Fibroblast of skin of back (primary cell): Measurements from ENCODE around the gene NEUROD2.

Experiments
- DNase-seq: peaks from one replicate; pipeline ENCODE4 v3.0.0-alpha.2; 2013

NEUROD2 gene

DNA sequence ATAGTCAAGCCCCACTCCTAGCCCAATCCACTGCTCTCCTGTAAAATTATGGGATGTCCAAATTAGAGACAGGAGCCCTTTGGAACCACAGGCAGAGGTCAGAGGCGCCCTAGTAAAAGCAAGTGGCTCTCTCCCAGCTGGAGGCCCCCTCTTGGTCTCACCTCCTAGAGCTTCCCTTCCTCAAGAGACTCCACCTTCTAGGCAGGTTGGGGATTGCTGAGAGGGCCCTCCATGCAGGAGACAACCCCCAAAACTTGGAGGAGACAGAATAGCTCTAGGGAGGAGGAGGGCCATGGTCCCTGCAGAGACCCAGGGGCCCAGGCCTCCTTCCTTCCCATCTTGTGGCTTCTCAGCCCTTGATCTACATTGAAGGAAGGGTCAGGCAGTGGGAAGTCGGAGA, 29.4 kb downstream of the NEUROD2 start:
- no peak for DNase-seq

DNA sequence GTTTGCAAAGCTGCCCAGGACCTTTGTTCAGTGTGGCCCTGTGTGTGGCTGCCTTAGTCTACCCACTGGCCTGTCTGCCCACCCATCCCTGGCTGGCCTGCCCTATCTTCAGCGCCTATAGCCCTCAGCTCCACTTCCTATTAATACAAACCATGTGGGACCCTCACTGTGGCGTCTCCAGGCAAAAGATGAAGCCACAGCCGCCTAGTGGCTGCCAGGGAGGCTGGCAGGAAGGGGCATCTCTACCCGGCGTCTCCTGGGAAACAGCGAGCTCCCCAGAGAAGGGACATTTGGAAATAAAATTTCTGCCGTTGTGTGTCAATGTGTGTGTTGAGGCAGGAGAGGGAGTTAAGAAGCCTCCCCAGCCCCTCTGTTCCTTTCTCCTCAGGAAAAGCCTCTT, 31.5 kb downstream of the NEUROD2 start:
- peak; percentile 34 for DNase-seq

DNA sequence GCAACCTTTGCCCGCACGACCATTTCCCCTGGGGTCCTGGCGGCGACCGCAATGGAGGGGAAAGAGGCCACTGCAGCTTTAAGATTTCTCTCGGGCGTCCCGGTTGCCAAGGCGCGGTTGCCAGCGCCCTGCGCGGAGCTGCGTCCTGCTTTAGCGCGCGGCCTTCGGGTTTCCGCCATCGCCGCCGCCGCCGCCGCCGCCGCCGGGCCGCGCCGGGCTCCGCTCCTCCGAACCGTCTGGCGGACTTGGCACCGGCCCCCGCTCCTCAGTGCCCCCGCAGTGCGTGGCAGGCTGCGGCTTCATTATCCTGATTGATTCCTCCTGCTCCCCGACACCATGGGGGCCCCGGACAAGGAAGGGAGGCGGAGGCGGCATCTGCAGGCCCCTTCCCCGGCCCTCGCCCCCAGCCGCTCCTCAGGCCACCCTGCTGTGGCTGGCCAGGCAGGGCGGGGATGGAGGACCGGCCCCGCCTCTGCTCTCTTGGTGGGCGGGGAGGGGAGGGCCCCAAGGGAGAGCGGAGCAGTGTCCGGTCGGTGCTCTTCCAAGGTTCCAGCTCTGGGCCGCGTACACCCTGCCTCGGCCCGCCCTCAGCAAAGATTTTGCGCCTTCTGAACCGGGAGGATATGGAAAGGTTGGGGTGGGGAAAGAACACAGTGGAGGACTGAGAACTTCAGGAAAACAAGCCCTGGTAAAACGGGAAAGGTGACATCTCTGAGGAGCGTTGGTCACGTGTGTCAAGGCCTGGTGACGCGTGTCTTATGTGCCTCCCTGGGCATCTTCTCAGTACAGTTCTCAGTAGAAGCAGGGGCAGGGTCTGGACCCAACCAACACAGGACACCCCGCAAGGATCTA, 34.0 kb downstream of the NEUROD2 start:
- peak; percentile 70 for DNase-seq

DNA sequence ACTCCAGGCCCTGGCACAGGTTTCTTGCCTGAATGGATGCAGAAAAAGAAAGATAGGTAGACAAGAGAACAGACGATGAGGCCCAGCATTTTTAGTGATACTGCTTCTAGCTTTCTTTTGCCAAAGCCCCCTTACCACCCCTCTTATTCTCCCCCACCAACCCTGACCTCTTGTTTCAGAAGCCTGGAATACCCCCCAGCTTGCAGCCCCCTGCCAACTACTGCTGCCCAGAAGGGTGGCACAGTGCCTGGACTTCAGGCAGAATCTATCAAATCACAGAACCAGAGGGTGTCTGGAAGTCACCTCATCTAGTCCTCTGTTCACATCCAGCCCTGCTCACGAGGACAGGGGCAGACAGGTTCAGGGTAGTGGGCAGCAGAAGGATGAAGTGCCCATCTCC, 35.6 kb downstream of the NEUROD2 start:
- no peak for DNase-seq

DNA sequence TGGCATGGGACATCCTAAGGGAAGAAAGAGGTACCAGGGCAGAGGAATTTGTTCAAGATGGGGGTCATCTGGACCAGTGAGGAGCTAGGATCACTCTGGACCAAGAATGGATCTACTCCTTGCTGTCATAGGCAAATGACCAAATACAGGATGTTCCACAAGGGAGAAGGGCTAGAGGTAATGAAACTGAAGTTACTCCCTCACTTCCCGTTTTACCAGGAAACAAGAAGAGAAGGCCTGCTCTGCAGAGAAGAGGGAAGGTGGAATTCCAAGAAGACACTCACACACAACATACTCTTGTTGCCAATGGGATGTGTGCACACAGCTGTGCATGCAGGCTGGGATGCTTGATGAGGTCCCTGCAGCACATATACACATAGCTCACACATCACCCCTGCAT, 38.6 kb downstream of the NEUROD2 start:
- no peak for DNase-seq

DNA sequence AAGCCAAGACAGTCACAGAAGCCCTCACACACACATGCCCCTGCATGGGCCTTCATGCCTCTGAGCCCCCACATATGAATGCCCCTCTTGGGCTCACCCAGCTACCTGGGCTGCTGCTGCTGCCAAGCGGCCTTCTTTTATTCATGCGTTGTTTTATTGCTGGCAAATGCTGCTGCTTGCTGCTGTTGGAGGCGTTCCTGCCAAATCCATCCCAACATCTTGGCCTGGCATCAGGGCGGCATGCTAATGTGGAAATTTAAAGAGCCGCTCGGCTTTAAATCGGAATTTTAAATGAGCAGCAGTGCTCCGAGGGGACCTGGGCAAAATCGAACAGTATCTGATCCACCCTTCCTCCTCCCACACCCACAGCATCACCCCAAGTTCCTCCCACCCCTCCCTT, 39.0 kb downstream of the NEUROD2 start:
- no peak for DNase-seq

DNA sequence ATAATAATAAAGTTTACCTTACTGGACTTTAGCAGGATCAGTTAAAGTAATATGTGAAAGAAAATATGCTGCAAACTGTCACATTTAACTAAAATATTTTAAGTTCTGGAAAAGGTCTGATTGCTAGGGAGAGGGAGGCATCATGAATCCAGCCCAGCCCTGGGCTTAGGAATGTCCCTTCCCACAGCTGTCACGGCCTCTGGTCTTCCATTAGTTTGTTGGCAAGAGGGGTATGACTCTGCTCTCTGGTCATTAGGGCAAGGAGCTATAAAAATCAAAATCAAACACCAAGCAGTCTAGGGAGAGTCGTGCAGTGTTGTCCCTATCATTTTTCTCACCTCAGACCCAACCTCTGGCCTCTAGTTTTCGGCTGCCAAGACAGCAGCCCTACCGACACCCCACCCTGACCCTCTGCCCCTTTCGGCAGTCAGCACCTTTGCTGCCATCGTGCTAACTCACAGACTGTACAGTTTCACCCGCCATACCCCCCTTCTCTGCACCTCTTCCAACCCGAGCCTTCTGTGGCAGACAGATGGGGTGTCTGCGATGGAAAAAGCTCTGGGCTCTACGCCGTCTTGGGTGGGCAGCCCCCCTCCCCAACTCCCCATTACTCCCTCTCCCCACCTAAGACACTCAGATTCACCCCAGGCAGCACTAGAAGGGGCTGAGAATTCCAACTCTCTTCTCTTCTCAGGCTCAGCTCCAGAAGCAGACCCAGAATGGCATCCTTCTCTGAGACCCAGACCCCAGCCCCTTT, 41.4 kb downstream of the NEUROD2 start:
- DNase-seq = no peak

DNA sequence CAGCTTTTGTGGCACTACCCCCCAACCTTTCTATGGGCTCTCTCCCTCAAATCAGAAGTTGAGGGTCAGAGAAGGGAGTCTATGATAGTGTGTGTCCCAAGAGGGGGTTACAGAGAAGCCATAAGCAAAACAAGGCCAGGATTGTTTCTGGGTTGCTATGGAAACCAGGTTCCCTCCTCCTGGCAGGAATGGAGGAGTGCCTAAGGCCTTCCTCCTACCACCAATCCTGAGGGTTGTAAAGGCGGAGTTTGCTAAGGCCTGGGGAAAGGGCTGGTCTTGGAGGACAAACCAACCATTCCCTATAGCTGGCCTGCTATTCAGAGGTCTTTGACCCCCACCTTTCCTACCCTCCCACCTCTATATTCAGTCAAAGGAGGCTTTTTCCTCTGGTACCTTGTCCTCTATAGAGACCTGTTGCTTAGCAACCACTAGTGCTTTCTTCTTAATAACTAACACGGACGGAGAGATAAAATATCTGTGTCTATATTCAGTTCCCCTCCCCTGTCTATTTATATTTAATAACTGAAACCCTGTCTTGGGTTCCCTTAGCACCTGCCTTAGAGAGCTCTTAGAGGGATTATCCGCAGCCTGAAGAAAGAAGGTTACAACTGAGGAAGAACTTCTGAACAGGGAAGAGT, 43.4 kb downstream of the NEUROD2 start:
- no peak for DNase-seq

DNA sequence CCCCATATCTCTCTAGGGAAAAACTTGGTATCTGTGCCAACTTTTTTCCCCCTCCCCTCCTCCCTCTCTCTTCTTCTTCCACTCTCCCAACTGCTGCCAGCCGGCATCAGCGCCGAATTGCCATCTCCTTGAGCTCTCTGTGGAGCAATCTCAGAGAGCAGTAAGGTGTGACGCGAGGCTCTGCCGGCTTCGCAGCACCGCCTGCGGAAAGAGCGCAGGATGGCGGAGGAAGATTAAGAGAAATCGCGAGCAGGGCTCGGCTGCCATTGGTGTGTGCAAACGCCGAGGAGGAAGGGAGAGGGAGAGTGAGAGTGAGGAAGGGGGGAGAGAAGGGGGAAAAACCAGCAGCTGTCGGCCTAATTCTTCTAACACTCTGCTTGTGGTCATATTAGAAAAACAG, 44.2 kb downstream of the NEUROD2 start:
- no peak for DNase-seq

DNA sequence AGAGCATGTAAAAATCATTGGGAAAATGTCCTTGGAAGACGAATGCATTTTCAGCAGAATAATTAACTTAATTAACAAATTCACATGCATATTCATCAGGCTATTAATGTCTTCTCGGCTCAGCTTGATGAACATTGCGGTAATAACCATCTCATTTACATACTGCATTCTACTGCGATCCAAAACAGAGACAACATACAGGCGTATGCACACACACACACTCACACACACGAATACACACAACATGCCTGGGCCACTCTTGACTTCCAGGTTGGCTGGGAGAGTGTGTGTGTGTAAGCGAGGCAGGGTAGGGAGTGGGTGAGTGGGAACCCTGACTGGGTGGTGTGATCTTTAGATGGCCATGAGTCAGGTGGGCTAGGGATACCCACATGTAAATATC, 44.7 kb downstream of the NEUROD2 start:
- no peak for DNase-seq

DNA sequence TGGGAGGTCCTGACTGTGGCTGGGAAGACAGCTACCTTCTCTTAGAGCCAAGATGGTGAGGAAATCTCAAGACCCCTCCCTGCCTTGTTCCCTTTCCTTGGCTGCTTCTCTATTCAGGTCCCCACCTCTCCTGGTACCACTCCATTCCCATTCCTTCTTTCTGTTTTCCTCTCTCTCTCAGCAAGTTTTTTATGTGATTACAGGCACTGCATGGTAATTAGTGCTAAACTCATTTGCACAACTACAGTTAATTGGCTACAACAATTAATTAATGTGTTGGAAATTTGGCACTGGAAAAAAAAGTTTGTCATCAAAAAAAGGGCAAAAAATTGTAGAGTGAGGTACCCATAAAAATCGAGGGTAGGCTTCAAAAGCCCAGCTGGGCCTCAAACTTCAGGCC, 45.3 kb downstream of the NEUROD2 start:
- DNase-seq = no peak

DNA sequence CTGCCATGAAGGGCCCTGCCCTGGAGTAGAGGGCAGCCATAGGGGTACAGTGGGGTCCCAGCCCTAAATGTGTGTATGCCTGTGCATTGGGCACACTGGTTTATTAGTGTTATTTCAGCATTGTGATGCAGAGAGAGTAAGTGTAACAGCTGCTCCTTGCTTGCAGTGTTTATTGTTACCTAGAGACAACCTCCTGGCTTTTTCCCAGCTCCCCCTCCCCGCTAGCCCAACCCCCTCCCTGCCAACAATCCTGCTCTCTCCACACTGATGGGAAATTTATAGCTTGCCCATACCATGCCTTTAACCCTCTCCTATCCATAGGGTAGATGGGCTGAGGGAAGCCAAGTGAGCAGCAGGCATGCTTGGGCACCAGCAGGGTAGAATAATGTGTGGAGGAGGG, 51.3 kb downstream of the NEUROD2 start:
- DNase-seq = no peak

DNA sequence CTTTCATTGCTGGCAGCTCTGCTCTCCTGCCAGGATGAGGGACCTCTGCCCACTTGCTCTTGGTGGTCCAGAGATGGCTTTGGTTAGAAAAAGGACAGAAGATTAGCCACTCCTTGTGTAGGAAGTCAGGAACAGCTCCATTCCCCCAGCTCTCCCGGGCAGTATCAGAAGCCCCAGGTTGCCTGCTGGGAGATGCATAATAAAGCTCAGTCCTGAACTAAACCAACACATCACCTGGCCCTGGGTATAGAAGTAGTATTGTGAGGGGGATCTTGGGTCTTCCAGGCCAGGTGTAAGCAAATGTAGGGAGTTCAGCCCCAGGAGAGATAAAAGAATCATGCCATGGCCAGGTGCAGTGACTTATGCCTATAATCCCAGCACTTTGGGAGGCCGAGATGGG, 52.4 kb downstream of the NEUROD2 start:
- no peak for DNase-seq
